ENCODE data around the gene OLFM1. TPM values are rescaled to one million over a fixed set of nuclear protein-coding genes. Genes with fewer than 3 reads are reported as not detected.

Gene OLFM1
- total RNA-seq, 4 donors from 2014 or later: 13.5 to 32.8 (median 25.6) TPM

- H3K4me1 ChIP-seq: peaks cover 0 to 43% (median 15%) of the 10 kb centered on the region in 3 donors
- no peak for TF ChIP-seq POLR2AphosphoS5 (IDR thresholded peaks at IDR 0.05)
- no peak for TF ChIP-seq POLR2A (IDR thresholded peaks at IDR 0.05)
- no peak for TF ChIP-seq CTCF (IDR thresholded peaks at IDR 0.05)
- TF ChIP-seq EP300 (IDR thresholded peaks at IDR 0.05): no peak
- H3K9me3 ChIP-seq: no peaks in the 10 kb centered on the region
- H3K27me3 ChIP-seq: peaks cover 10% of the 10 kb centered on the region
- no peak overlapping the region for H3K4me3 ChIP-seq
- WGBS, 2 donors (ENCODE audit: low coverage in 1 of 2): 67 to 100% methylated on average over 3 of the region's 8 CpGs
- H3K36me3 ChIP-seq: no peaks in the 10 kb centered on the region
- ATAC-seq: no peak
- no peak overlapping the region for H3K27ac ChIP-seq
Observed at GRCh38 chr9:135079676-135080075, 7.8 kb upstream of the OLFM1 start.

GRCh38 chr9:135080286-135081263 is 6.9 kb upstream of the OLFM1 start:
- Histone ChIP-seq H3K4me1 (peaks cover 0 to 40% (median 15%) of the 10 kb centered on the region in 3 donors), H3K9me3 (no peaks in the 10 kb centered on the region), H3K27me3 (peaks cover 10% of the 10 kb centered on the region), H3K4me3 (no peak overlapping the region), H3K27ac (no peak overlapping the region), H3K36me3 (no peaks in the 10 kb centered on the region)
- ATAC-seq: no peak
- no peak for TF ChIP-seq POLR2A (IDR thresholded peaks at IDR 0.05)
- TF ChIP-seq CTCF (IDR thresholded peaks at IDR 0.05): no peak
- no peak for TF ChIP-seq POLR2AphosphoS5 (IDR thresholded peaks at IDR 0.05)
- no peak for TF ChIP-seq EP300 (IDR thresholded peaks at IDR 0.05)
- 71 to 77% methylated on average over 18 to 24 of the region's 26 CpGs for WGBS, 2 donors (ENCODE audit: low coverage in 1 of 2)

GRCh38 chr9:135081264-135081660 is 6.2 kb upstream of the OLFM1 start:
- no peak overlapping the region for H3K4me3 ChIP-seq
- H3K27me3 ChIP-seq: peaks cover 11% of the 10 kb centered on the region
- 76 to 100% methylated on average over 1 to 4 of the region's 15 CpGs for WGBS, 2 donors (ENCODE audit: low coverage in 1 of 2)
- H3K9me3 ChIP-seq: no peaks in the 10 kb centered on the region
- no peak for ATAC-seq
- TF ChIP-seq EP300 (IDR thresholded peaks at IDR 0.05) (no peak), POLR2AphosphoS5 (IDR thresholded peaks at IDR 0.05) (no peak)
- no peaks in the 10 kb centered on the region for H3K36me3 ChIP-seq
- H3K4me1 ChIP-seq: peaks cover 0 to 40% (median 14%) of the 10 kb centered on the region in 3 donors
- no peak overlapping the region for H3K27ac ChIP-seq

GRCh38 chr9:135081731-135082130 is 5.7 kb upstream of the OLFM1 start:
- peaks cover 0 to 40% (median 15%) of the 10 kb centered on the region in 3 donors for H3K4me1 ChIP-seq
- 80% methylated on average over 1 of the region's 16 CpGs; no CpG with 5 or more reads in 1 of the 2 donors for WGBS, 2 donors (ENCODE audit: low coverage in 1 of 2)
- H3K27ac ChIP-seq: no peak overlapping the region
- H3K27me3 ChIP-seq: peaks cover 16% of the 10 kb centered on the region
- TF ChIP-seq POLR2A (IDR thresholded peaks at IDR 0.05): no peak
- no peak for TF ChIP-seq EP300 (IDR thresholded peaks at IDR 0.05)
- no peak for TF ChIP-seq CTCF (IDR thresholded peaks at IDR 0.05)
- no peak for TF ChIP-seq POLR2AphosphoS5 (IDR thresholded peaks at IDR 0.05)
- H3K9me3 ChIP-seq: no peaks in the 10 kb centered on the region
- no peaks in the 10 kb centered on the region for H3K36me3 ChIP-seq
- H3K4me3 ChIP-seq: no peak overlapping the region
- no peak for ATAC-seq

GRCh38 chr9:135082536-135082935 is 4.9 kb upstream of the OLFM1 start:
- TF ChIP-seq POLR2AphosphoS5 (IDR thresholded peaks at IDR 0.05): no peak
- no peak for TF ChIP-seq CTCF (IDR thresholded peaks at IDR 0.05)
- TF ChIP-seq POLR2A (IDR thresholded peaks at IDR 0.05): no peak
- no peak for TF ChIP-seq EP300 (IDR thresholded peaks at IDR 0.05)
- Histone ChIP-seq H3K9me3 (no peaks in the 10 kb centered on the region), H3K27me3 (peaks cover 24% of the 10 kb centered on the region), H3K27ac (no peak overlapping the region), H3K36me3 (no peaks in the 10 kb centered on the region), H3K4me3 (no peak overlapping the region), H3K4me1 (peaks cover 0 to 42% (median 21%) of the 10 kb centered on the region in 3 donors)
- ATAC-seq: no peak
- WGBS, 2 donors (ENCODE audit: low coverage in 1 of 2): no CpG with 5 or more reads among the region's 7 CpGs
